Loucy (cell line): ENCODE results near the gene NXPH1.

ENCODE experiments used
- H2AFZ ChIP-seq: fragments of 200-600 bp; sonication (generic); 2 replicates; pipeline ENCODE4 v1.6.0; 2016; ENCODE audit warnings: antibody characterized with exemption, mild to moderate bottlenecking, low read length, moderate library complexity
- H3F3A ChIP-seq: fragments of 200-600 bp; 2 replicates; pipeline ENCODE4 v1.6.0; 2016; ENCODE audit warnings: antibody characterized with exemption, low read depth, mild to moderate bottlenecking
- H3K27me3 ChIP-seq: fragments of 200-600 bp; sonication (generic); 2 replicates; pipeline ENCODE4 v1.6.1; 2014; ENCODE audit warnings: low read length, mild to moderate bottlenecking; ENCODE audit not compliant: insufficient read depth, poor library complexity, severe bottlenecking
- H3K36me3 ChIP-seq: fragments of 200-600 bp; sonication (generic); 2 replicates; pipeline ENCODE4 v1.6.1; 2016; ENCODE audit warnings: low read length; ENCODE audit not compliant: insufficient read depth
- H3K4me1 ChIP-seq: fragments of 200-600 bp; sonication (generic); 2 replicates; pipeline ENCODE4 v1.5.1; 2014; ENCODE audit warnings: low read length, mild to moderate bottlenecking; ENCODE audit not compliant: insufficient read depth, poor library complexity, severe bottlenecking
- H3K4me2 ChIP-seq: fragments of 200-600 bp; sonication (generic); 2 replicates; pipeline ENCODE4 v1.6.0; 2014; ENCODE audit warnings: antibody characterized with exemption, low read length, low read depth, mild to moderate bottlenecking; ENCODE audit not compliant: poor library complexity, severe bottlenecking
- H3K4me3 ChIP-seq: fragments of 200-600 bp; sonication (generic); 2 replicates; pipeline ENCODE4 v1.5.1; 2014; ENCODE audit warnings: low read length, mild to moderate bottlenecking, mixed read lengths; ENCODE audit not compliant: poor library complexity, severe bottlenecking
- H3K79me2 ChIP-seq: fragments of 200-600 bp; sonication (generic); 2 replicates; pipeline ENCODE4 v1.6.1; 2014; ENCODE audit warnings: low read length; ENCODE audit not compliant: insufficient read depth
- H3K9ac ChIP-seq: fragments of 200-600 bp; sonication (generic); 2 replicates; pipeline ENCODE4 v1.6.0; 2014; ENCODE audit warnings: mild to moderate bottlenecking, low read depth, low read length, moderate library complexity; ENCODE audit not compliant: poor library complexity, severe bottlenecking
- H3K9me2 ChIP-seq: fragments of 200-600 bp; sonication (generic); replicated peaks from 2 replicates; pipeline ENCODE4 v1.6.1; 2016; ENCODE audit warnings: low read depth, low read length, mixed read lengths
- H3K9me3 ChIP-seq: fragments of 200-600 bp; sonication (generic); 2 replicates; pipeline ENCODE4 v1.6.1; 2014; ENCODE audit warnings: mild to moderate bottlenecking, antibody characterized with exemption, low read length, low read depth; ENCODE audit not compliant: insufficient read depth
- H4K20me1 ChIP-seq: fragments of 200-600 bp; sonication (generic); 2 replicates; pipeline ENCODE4 v1.6.0; 2014; ENCODE audit warnings: antibody characterized with exemption, low read length, mild to moderate bottlenecking; ENCODE audit not compliant: insufficient read depth, poor library complexity, severe bottlenecking
- CTCF ChIP-seq: fragments of 200-600 bp; sonication (generic); conservative IDR thresholded peaks from 2 replicates; pipeline ENCODE4 v1.5.1; 2014; ENCODE audit warnings: mild to moderate bottlenecking, antibody characterized with exemption, low read length
- EZH2phosphoT487 ChIP-seq: fragments of 200-600 bp; IDR thresholded peaks from 2 replicates; pipeline ENCODE4 v1.6.1; 2018; ENCODE audit warnings: antibody characterized with exemption, mild to moderate bottlenecking, moderate library complexity, borderline replicate concordance

Gene NXPH1

GRCh38 chr7:8444468-8444769 lies 11.0 kb downstream of the NXPH1 start:
- Histone ChIP-seq H3K4me2 (no peak overlapping the region), H3K9me2 (no peaks in the 10 kb centered on the region), H2AFZ (no peak overlapping the region), H3K4me3 (no peak overlapping the region), H3K9me3 (no peaks in the 10 kb centered on the region), H3K36me3 (no peaks in the 10 kb centered on the region), H4K20me1 (no peaks in the 10 kb centered on the region), H3F3A (no peaks in the 10 kb centered on the region), H3K9ac (no peak overlapping the region), H3K27me3 (no peaks in the 10 kb centered on the region), H3K79me2 (no peaks in the 10 kb centered on the region), H3K4me1 (no peaks in the 10 kb centered on the region)
- peak; percentile 19 for TF ChIP-seq CTCF
- TF ChIP-seq EZH2phosphoT487, result no peak

- no peaks in the 10 kb centered on the region for H3F3A ChIP-seq
Observed at GRCh38 chr7:8453535-8453934, 20.1 kb downstream of the NXPH1 start.

GRCh38 chr7:8455426-8455825 lies 22.0 kb downstream of the NXPH1 start:
- H3K9me2 ChIP-seq, result no peaks in the 10 kb centered on the region
- no peak overlapping the region for H3K4me2 ChIP-seq
- H3K79me2 ChIP-seq, result no peaks in the 10 kb centered on the region
- H3K27me3 ChIP-seq, result no peaks in the 10 kb centered on the region
- no peak for TF ChIP-seq CTCF
- no peak for TF ChIP-seq EZH2phosphoT487
- H3K9ac ChIP-seq, result no peak overlapping the region
- no peak overlapping the region for H3K4me3 ChIP-seq
- no peaks in the 10 kb centered on the region for H3F3A ChIP-seq
- no peaks in the 10 kb centered on the region for H3K36me3 ChIP-seq
- H2AFZ ChIP-seq, result no peak overlapping the region
- no peaks in the 10 kb centered on the region for H3K9me3 ChIP-seq
- no peaks in the 10 kb centered on the region for H3K4me1 ChIP-seq
- H4K20me1 ChIP-seq, result no peaks in the 10 kb centered on the region

More at GRCh38 chr7:8453535-8453934, 20.1 kb downstream of the NXPH1 start:
- H3K36me3 ChIP-seq, result no peaks in the 10 kb centered on the region
- H3K79me2 ChIP-seq, result no peaks in the 10 kb centered on the region
- no peaks in the 10 kb centered on the region for H4K20me1 ChIP-seq
- no peak overlapping the region for H3K9ac ChIP-seq
- H3K4me2 ChIP-seq, result no peak overlapping the region
- no peaks in the 10 kb centered on the region for H3K27me3 ChIP-seq
- no peaks in the 10 kb centered on the region for H3K4me1 ChIP-seq
- TF ChIP-seq EZH2phosphoT487 (no peak), CTCF (no peak)
- H3K4me3 ChIP-seq, result no peak overlapping the region
- no peak overlapping the region for H2AFZ ChIP-seq
- no peaks in the 10 kb centered on the region for H3K9me3 ChIP-seq
- H3K9me2 ChIP-seq, result no peaks in the 10 kb centered on the region
